HepG2 (cell line): Measurements from ENCODE around the gene ANO2. TPM values are rescaled to one million over a fixed set of nuclear protein-coding genes. Genes with fewer than 3 reads are reported as not detected.

Experiments
- ATAC-seq: fragments of 200-7000 bp; cut with Tn5 transposase; 3 replicates; pipeline ENCODE4 v1.9.1; 2020; ENCODE audit warnings: mild to moderate bottlenecking, moderate library complexity
- BruUV-seq: library from RNA; stranded (reverse); fragments of 400-500 nt; replicated peaks from 2 replicates; lab custom pipeline; 2021; lab: Mats Ljungman, UMichigan
- CTCF ChIA-PET: fragments of 300-600 bp; formaldehyde crosslinking; extraction: SDS; loops from one replicate; lab custom pipeline; 2021; ENCODE audit warnings: low total read pairs, inconsistent platforms, low intra/inter-chr PET ratio; lab: Yijun Ruan, JAX
- POLR2A ChIA-PET: fragments of 350-600 bp; sonication (Branson Sonifier 250); formaldehyde crosslinking; loops from one replicate; lab custom pipeline; 2020; ENCODE audit warnings: antibody characterized with exemption, inconsistent platforms; lab: Yijun Ruan, JAX
- DNase-seq: peaks from one replicate; pipeline ENCODE4 v3.0.0-alpha.2; 2015; ENCODE audit warnings: low spot score
- FAIRE-seq: peaks from 3 replicates; lab custom pipeline; 2011; peaks lifted over from hg19 to GRCh38; lab: Jason Lieb, UNC
- H2AFZ ChIP-seq: one replicate; pipeline ENCODE4 v1.6.1; 2011; ENCODE audit warnings: low read length, inconsistent platforms
- H3K27ac ChIP-seq: fragments of 300-600 bp; 3 replicates; pipeline ENCODE4 v1.8.0; 2011; ENCODE audit warnings: mixed run types, mild to moderate bottlenecking, mixed read lengths, low read length, inconsistent platforms; ENCODE audit not compliant: insufficient read depth; ENCODE audit errors: extremely low read length
- H3K27me3 ChIP-seq, 2 experiments: fragments of 200-600 bp in 1 of 2; 2 replicates in 1 of 2; 3 replicates in 1 of 2; pipeline versions ENCODE4 v1.6.0 to v1.8.0; 2011; ENCODE audit warnings: low read length in 2 of 2, mild to moderate bottlenecking in 2 of 2, moderate library complexity in 2 of 2, inconsistent platforms in 1 of 2; ENCODE audit not compliant: insufficient read depth in 2 of 2, control insufficient read depth in 1 of 2
- H3K36me3 ChIP-seq, 2 experiments: fragments of 200-600 bp in 1 of 2; replicated peaks in 1 of 2; 2 replicates in 1 of 2; 3 replicates in 1 of 2; pipeline versions ENCODE4 v1.5.1 to v1.8.0; 2011; ENCODE audit warnings: low read length in 2 of 2, inconsistent platforms in 1 of 2; ENCODE audit not compliant: insufficient read depth in 2 of 2, control insufficient read depth in 1 of 2
- H3K4me1 ChIP-seq: 2 replicates; pipeline ENCODE4 v1.5.1; 2012; ENCODE audit warnings: low read length, inconsistent platforms; ENCODE audit not compliant: insufficient read depth
- H3K4me2 ChIP-seq: 2 replicates; pipeline ENCODE4 v1.6.0; 2011; ENCODE audit warnings: low read depth, low read length, inconsistent platforms
- H3K4me3 ChIP-seq, 3 experiments: fragments of 200-600 bp in 1 of 3; sonication (generic), shearing (Covaris generic) in 1 of 3; replicated peaks in 1 of 3; 2 replicates each; pipeline ENCODE4 v1.5.1; 2011 to 2016; ENCODE audit warnings: low read length in 3 of 3, inconsistent platforms in 2 of 3, low read depth in 2 of 3, mild to moderate bottlenecking in 2 of 3, control low read depth in 1 of 3, mixed read lengths in 1 of 3; ENCODE audit not compliant: insufficient read depth in 1 of 3
- H3K79me2 ChIP-seq: one replicate; pipeline ENCODE4 v1.6.1; 2011; ENCODE audit warnings: low read length, inconsistent platforms; ENCODE audit not compliant: insufficient read depth
- H3K9ac ChIP-seq: 2 replicates; pipeline ENCODE4 v1.6.0; 2011; ENCODE audit warnings: mild to moderate bottlenecking, low read depth, low read length, inconsistent platforms; ENCODE audit not compliant: insufficient read depth
- H3K9me3 ChIP-seq: 2 replicates; pipeline ENCODE4 v1.5.1; 2012; ENCODE audit warnings: mild to moderate bottlenecking, low read length
- H4K20me1 ChIP-seq: 2 replicates; pipeline ENCODE4 v1.6.0; 2011; ENCODE audit warnings: inconsistent platforms, mild to moderate bottlenecking, low read length, moderate library complexity; ENCODE audit not compliant: insufficient read depth
- CBFB ChIP-seq: sonication (generic); formaldehyde crosslinking; IDR thresholded peaks from 2 replicates; pipeline ENCODE4 v1.4.0; 2020; ENCODE audit warnings: missing genetic modification reagents
- CHD4 ChIP-seq: fragments of 200-600 bp; sonication (generic); IDR thresholded peaks from 2 replicates; pipeline ENCODE4 v1.7.0; 2017; ENCODE audit warnings: mild to moderate bottlenecking, low read length, borderline replicate concordance
- FOSL1 ChIP-seq: sonication (generic); formaldehyde crosslinking; IDR thresholded peaks from 2 replicates; pipeline ENCODE4 v1.9.0; 2021; ENCODE audit warnings: missing genetic modification reagents, borderline replicate concordance
- REL ChIP-seq: sonication (generic); formaldehyde crosslinking; conservative IDR thresholded peaks from 2 replicates; pipeline ENCODE4 v1.8.0; 2022; ENCODE audit warnings: mild to moderate bottlenecking, missing genetic modification reagents, moderate library complexity
- RXRB ChIP-seq: IDR thresholded peaks from 2 replicates; pipeline ENCODE4 v1.6.1; 2016; ENCODE audit warnings: borderline replicate concordance, missing genetic modification reagents, missing compliant biosample characterization
- SAP130 ChIP-seq: IDR thresholded peaks from 2 replicates; pipeline ENCODE4 v1.6.1; 2016; ENCODE audit warnings: low read depth
- U2AF1 ChIP-seq: fragments of 200-400 bp; formaldehyde crosslinking; optimal IDR thresholded peaks from 2 replicates; pipeline ENCODE3; 2017; ENCODE audit warnings: mild to moderate bottlenecking, low read depth, low read length
- YY1 ChIP-seq: IDR thresholded peaks from 2 replicates; pipeline ENCODE4 v1.6.1; 2011; ENCODE audit warnings: low read length, low read depth, moderate library complexity, mild to moderate bottlenecking; ENCODE audit not compliant: insufficient read depth, insufficient replicate concordance
- ZBTB42 ChIP-seq: sonication (generic); formaldehyde crosslinking; IDR thresholded peaks from 2 replicates; pipeline ENCODE4 v1.5.0; 2020; ENCODE audit warnings: mild to moderate bottlenecking, missing genetic modification reagents
- ZFP62 ChIP-seq: sonication (generic); formaldehyde crosslinking; IDR thresholded peaks from 2 replicates; pipeline ENCODE4 v1.4.0; 2020; ENCODE audit warnings: missing genetic modification reagents
- ZNF547 ChIP-seq: sonication (generic); formaldehyde crosslinking; IDR thresholded peaks from 2 replicates; pipeline ENCODE4 v1.5.1; 2020; ENCODE audit warnings: mild to moderate bottlenecking, missing genetic modification reagents
- ZNF577 ChIP-seq: sonication (generic); formaldehyde crosslinking; IDR thresholded peaks from 2 replicates; pipeline ENCODE4 v1.4.0; 2020; ENCODE audit warnings: mild to moderate bottlenecking, low read depth, missing genetic modification reagents, borderline replicate concordance
- ZNF674 ChIP-seq: sonication (generic); formaldehyde crosslinking; IDR thresholded peaks from 2 replicates; pipeline ENCODE4 v1.5.0; 2020; ENCODE audit warnings: low read depth, mild to moderate bottlenecking, missing genetic modification reagents
- WGBS: methylation state at CpG from one replicate; pipeline ENCODE4 v1.1.6; 2017; ENCODE audit warnings: low lambda C conversion rate; 5-methylcytosine and 5-hydroxymethylcytosine counted together
- in situ Hi-C: cut with HindIII; loops from 2 replicates; pipeline ENCODE4 v1.10.0; 2017; ENCODE audit warnings: low pct_unique_long_range_greater_than_20kb; ENCODE audit not compliant: extremely low pct_ligation_motif_present
- intact Hi-C: fragments of 100-400 bp; cut with micrococcal nuclease; formaldehyde crosslinking; loops from one replicate; pipeline ENCODE4 v1.10.0; 2022; ENCODE audit not compliant: unreplicated experiment
- polyA plus RNA-seq, 8 experiments: library from polyadenylated mRNA; depleted of rRNA in 3 of 8; stranded (reverse) in 7 of 8; unstranded in 1 of 8; fragments of >200 nt; fragmentation: Illumina TruSeq in 4 of 8; extraction: Trizol in 4 of 8; gene quantifications; 2 replicates each; pipeline versions ENCODE4 v1.2.1 to v1.2.3, GENCODE V29; 2011 to 2016; ENCODE audit warnings: low read depth in 4 of 8, missing spikeins in 1 of 8, mixed read lengths in 1 of 8; ENCODE audit not compliant: insufficient read depth in 1 of 8
- total RNA-seq, 5 experiments: library from RNA; depleted of rRNA; stranded (reverse); fragments of >200 nt; fragmentation: Illumina TruSeq; extraction: Trizol; gene quantifications; 2 replicates each; pipeline ENCODE4 v1.2.3, GENCODE V29; 2016; ENCODE audit warnings: low read depth in 1 of 5
- TF ChIP-seq, protein P1 (sequence below): sonication (generic); formaldehyde crosslinking; IDR thresholded peaks from 2 replicates; pipeline ENCODE4 v1.4.0; 2020; ENCODE audit warnings: missing genetic modification reagents, mild to moderate bottlenecking, borderline replicate concordance
- TF ChIP-seq, protein P2 (sequence below): sonication (generic); formaldehyde crosslinking; IDR thresholded peaks from 2 replicates; pipeline ENCODE4 v1.4.0; 2020; ENCODE audit warnings: missing genetic modification reagents; ENCODE audit errors: not compliant biosample characterization
- TF ChIP-seq, protein P3 (sequence below): sonication (generic); formaldehyde crosslinking; conservative IDR thresholded peaks from 2 replicates; pipeline ENCODE4 v1.8.0; 2022; ENCODE audit warnings: low read depth, missing genetic modification reagents

The ANO2 gene
- total and polyA plus RNA-seq, 2 of the 13 experiments (the other 11 are each of a cell fraction or from before 2014, with no cell fraction given) = 0.18 TPM; not detected in 1

DNA sequence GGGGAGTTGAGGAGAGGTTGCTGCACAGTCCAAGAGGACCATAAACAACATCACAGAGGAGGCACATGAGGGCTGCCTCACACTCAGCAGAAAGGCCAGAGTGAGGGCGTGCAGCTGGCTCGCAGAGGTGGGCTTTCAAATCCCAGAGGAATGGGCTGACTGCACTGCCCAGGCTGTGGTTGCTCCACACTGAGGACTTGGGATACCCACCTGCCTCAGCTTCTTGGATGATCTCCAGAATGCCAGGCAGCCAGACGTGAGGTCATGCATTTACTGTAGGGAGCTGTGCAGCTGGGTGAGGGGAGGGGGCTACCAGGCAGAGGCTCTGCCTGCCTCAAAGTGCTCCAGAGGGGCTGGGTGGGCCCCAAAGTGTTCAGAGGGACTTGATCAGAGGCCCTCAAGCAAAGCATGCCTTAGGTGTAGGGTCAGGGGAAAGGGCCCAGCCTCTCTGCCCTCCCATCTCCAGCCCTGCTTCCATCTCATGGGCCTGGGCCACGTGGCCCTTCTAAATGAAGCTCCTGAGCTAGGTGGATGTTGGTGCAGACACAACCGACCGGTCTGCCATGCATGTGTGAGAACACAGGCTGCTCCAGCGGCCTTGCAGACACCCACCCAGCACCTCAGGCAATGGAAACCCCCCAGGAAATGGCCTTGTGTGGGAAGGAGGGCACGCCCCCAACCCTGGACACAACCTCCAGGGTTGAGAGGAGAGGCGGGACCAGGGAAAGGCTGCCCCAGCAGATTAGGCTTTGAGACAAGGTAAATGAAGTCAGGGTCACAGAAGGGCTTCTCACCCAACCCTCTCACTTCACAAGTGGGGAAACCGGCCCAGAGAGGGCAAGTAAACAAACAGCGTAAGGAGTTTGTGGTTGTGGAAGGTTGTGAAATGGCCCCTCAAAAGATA, 422.4 kb downstream of the ANO2 start (continued):
- no peak for TF ChIP-seq ZBTB42 (CRISPR knock-in tag)
- TF ChIP-seq U2AF1 = no peak
- TF ChIP-seq RXRB (CRISPR knock-in tag) = no peak
- no peak for TF ChIP-seq ZNF547 (CRISPR knock-in tag)
- TF ChIP-seq ZNF577 (CRISPR knock-in tag) = no peak
- TF ChIP-seq, protein P1, sequence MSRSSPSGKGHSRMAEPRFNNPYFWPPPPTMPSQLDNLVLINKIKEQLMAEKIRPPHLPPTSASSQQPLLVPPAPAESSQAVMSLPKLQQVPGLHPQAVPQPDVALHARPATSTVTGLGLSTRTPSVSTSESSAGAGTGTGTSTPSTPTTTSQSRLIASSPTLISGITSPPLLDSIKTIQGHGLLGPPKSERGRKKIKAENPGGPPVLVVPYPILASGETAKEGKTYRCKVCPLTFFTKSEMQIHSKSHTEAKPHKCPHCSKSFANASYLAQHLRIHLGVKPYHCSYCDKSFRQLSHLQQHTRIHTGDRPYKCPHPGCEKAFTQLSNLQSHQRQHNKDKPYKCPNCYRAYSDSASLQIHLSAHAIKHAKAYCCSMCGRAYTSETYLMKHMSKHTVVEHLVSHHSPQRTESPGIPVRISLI (CRISPR knock-in tag) = no peak

DNA sequence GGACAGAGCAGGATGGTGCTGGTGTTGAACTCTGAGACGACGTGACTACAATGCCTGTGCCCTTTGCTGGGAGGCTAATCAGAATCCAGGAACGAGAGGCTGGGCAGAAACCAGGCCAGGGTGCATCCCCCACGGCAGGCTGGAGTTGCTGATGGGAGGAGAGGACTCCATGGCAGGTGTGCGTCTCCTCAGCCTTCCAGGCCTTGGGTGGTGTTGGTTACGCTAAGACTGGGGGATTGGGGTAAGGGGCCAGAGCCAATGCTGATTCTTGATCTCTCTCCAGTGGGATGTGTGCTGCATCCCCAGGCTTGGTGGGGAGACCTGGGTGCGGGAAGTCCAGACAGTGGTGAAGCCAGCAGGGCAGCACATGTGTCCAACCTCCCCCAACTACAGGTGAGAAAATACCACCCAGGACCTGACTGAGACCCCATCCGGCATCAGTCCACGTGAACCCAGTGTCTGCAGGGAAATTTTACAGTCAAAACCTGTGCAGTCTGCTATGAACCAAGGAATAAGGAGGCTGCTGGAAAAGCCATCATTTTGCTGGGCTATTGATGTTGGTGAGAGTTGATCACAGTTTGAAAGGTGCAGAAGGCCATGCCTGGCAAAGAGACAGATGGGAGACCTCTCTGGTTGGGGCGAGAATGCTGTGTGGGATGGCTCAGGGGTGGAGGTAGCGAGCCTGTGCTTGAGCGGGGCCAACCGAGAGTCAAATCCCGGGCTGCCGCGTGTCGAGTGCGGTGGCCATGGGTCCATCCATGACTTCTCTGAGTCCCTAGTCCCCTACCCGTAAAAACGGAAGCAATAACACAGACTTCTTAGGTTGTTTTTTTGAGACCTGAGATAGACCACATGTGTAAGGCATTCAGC, 423.4 kb downstream of the ANO2 start:
- POLR2A ChIA-PET = no interaction called here
- no peaks in the 10 kb centered on the region for H3K36me3 ChIP-seq
- 29% methylated on average over 17 of the region's 20 CpGs for WGBS
- in situ Hi-C loops (no loop called here), intact Hi-C loops (loop anchor here (5.0 kb wide), 1 partner anchor 1744 kb away; no protein-coding TSS in a partner anchor)
- CTCF ChIA-PET = no interaction called here
- no peak overlapping the region for H3K27ac ChIP-seq
- no peak overlapping the region for H3K4me2 ChIP-seq
- no peaks in the 10 kb centered on the region for H3K79me2 ChIP-seq
- H3K9ac ChIP-seq = no peak overlapping the region
- H4K20me1 ChIP-seq = no peaks in the 10 kb centered on the region
- H3K4me1 ChIP-seq = no peaks in the 10 kb centered on the region
- DNase-seq = no peak
- no TSS peak for BruUV-seq
- 0 out of 5 replicates have a peak, but pooled peaks cover 0 to 3% of the 10 kb centered on the region in 2 experiments for H3K27me3 ChIP-seq
- no peak overlapping the region for H3K4me3 ChIP-seq
- no peaks in the 10 kb centered on the region for H3K9me3 ChIP-seq
- no peak for ATAC-seq
- H2AFZ ChIP-seq = no peak overlapping the region
- FAIRE-seq = no peak
- TF ChIP-seq CHD4 = no peak
- TF ChIP-seq, protein P2, sequence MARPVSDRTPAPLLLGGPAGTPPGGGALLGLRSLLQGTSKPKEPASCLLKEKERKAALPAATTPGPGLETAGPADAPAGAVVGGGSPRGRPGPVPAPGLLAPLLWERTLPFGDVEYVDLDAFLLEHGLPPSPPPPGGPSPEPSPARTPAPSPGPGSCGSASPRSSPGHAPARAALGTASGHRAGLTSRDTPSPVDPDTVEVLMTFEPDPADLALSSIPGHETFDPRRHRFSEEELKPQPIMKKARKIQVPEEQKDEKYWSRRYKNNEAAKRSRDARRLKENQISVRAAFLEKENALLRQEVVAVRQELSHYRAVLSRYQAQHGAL (CRISPR knock-in tag) = no peak
- TF ChIP-seq FOSL1 (CRISPR knock-in tag) = no peak
- TF ChIP-seq, protein P3, sequence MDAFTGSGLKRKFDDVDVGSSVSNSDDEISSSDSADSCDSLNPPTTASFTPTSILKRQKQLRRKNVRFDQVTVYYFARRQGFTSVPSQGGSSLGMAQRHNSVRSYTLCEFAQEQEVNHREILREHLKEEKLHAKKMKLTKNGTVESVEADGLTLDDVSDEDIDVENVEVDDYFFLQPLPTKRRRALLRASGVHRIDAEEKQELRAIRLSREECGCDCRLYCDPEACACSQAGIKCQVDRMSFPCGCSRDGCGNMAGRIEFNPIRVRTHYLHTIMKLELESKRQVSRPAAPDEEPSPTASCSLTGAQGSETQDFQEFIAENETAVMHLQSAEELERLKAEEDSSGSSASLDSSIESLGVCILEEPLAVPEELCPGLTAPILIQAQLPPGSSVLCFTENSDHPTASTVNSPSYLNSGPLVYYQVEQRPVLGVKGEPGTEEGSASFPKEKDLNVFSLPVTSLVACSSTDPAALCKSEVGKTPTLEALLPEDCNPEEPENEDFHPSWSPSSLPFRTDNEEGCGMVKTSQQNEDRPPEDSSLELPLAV = no peak
- TF ChIP-seq YY1 = no peak
- no peak for TF ChIP-seq ZNF674 (CRISPR knock-in tag)
- TF ChIP-seq REL (CRISPR knock-in tag) = no peak
- TF ChIP-seq CBFB (CRISPR knock-in tag) = no peak
- no peak for TF ChIP-seq ZFP62 (CRISPR knock-in tag)
- no peak for TF ChIP-seq SAP130 (CRISPR knock-in tag)
